SK-N-SH treated with all-trans-retinoic acid at 6 μM for 48 hours (cell line): ENCODE data around the gene BCR.

Experiments
- ATAC-seq: fragments of 200-7000 bp; cut with Tn5 transposase; 3 replicates; pipeline ENCODE4 v1.9.1; 2020; ENCODE audit warnings: mild to moderate bottlenecking, moderate library complexity
- ARNTL ChIP-seq: fragments of 450-650 bp; formaldehyde crosslinking; IDR thresholded peaks from 2 replicates; pipeline ENCODE4 v1.5.0; 2020; ENCODE audit warnings: low read depth, mild to moderate bottlenecking, moderate library complexity, borderline replicate concordance
- CSDC2 ChIP-seq: fragments of 250-450 bp; sonication (Bioruptor Pico); IDR thresholded peaks from 2 replicates; pipeline ENCODE4 v1.5.0; 2020; ENCODE audit warnings: mild to moderate bottlenecking, moderate library complexity
- ESRRG ChIP-seq: fragments of 250-450 bp; sonication (Bioruptor Pico); IDR thresholded peaks from 2 replicates; pipeline ENCODE4 v1.6.1; 2021; ENCODE audit warnings: mild to moderate bottlenecking
- GLIS3 ChIP-seq: fragments of 250-450 bp; sonication (Bioruptor Pico); IDR thresholded peaks from 2 replicates; pipeline ENCODE4 v1.5.0; 2020; ENCODE audit warnings: mild to moderate bottlenecking, moderate library complexity
- ISL1 ChIP-seq: fragments of 250-450 bp; sonication (Bioruptor Pico); IDR thresholded peaks from 2 replicates; pipeline ENCODE4 v2.1.2; 2022; ENCODE audit warnings: mild to moderate bottlenecking, moderate library complexity
- OSR1 ChIP-seq: fragments of 250-450 bp; sonication (Bioruptor Pico); IDR thresholded peaks from 2 replicates; pipeline ENCODE4 v1.8.0; 2022; ENCODE audit warnings: moderate library complexity, mild to moderate bottlenecking, inconsistent platforms
- RARB ChIP-seq: fragments of 250-450 bp; sonication (Bioruptor Pico); IDR thresholded peaks from 2 replicates; pipeline ENCODE4 v1.8.0; 2021; ENCODE audit warnings: mild to moderate bottlenecking, moderate library complexity
- SNAI2 ChIP-seq: fragments of 250-450 bp; sonication (Bioruptor Pico); IDR thresholded peaks from 2 replicates; pipeline ENCODE4 v1.5.0; 2020; ENCODE audit warnings: mild to moderate bottlenecking, moderate library complexity
- TCF4 ChIP-seq: fragments of 250-450 bp; sonication (Bioruptor Pico); IDR thresholded peaks from 2 replicates; pipeline ENCODE4 v1.8.0; 2021; ENCODE audit warnings: mild to moderate bottlenecking, moderate library complexity, borderline replicate concordance
- TOX ChIP-seq: fragments of 250-450 bp; sonication (Bioruptor Pico); IDR thresholded peaks from 2 replicates; pipeline ENCODE4 v1.8.0; 2021; ENCODE audit warnings: mild to moderate bottlenecking, moderate library complexity, borderline replicate concordance
- ZC3H10 ChIP-seq: fragments of 250-450 bp; sonication (Bioruptor Pico); IDR thresholded peaks from 2 replicates; pipeline ENCODE4 v1.5.1; 2021; ENCODE audit warnings: mild to moderate bottlenecking, moderate library complexity
- ZFP3 ChIP-seq: fragments of 250-450 bp; sonication (Bioruptor Pico); IDR thresholded peaks from 2 replicates; pipeline ENCODE4 v1.5.0; 2020; ENCODE audit warnings: mild to moderate bottlenecking, moderate library complexity
- ZFP30 ChIP-seq: fragments of 450-650 bp; formaldehyde crosslinking; IDR thresholded peaks from 2 replicates; pipeline ENCODE4 v1.5.0; 2022; ENCODE audit warnings: mild to moderate bottlenecking, moderate library complexity
- ZNF565 ChIP-seq: fragments of 450-650 bp; formaldehyde crosslinking; conservative IDR thresholded peaks from 2 replicates; pipeline ENCODE4 v1.5.0; 2020; ENCODE audit warnings: low read depth, mild to moderate bottlenecking, moderate library complexity
- ZNF70 ChIP-seq: fragments of 450-650 bp; formaldehyde crosslinking; IDR thresholded peaks from 2 replicates; pipeline ENCODE4 v1.5.0; 2020; ENCODE audit warnings: mild to moderate bottlenecking, moderate library complexity
- TF ChIP-seq, protein P1 (sequence below): fragments of 250-450 bp; sonication (Bioruptor Pico); IDR thresholded peaks from 2 replicates; pipeline ENCODE4 v1.8.0; 2021; ENCODE audit warnings: low read depth, mild to moderate bottlenecking, moderate library complexity, borderline replicate concordance
- TF ChIP-seq, protein P2 (sequence below): fragments of 250-450 bp; sonication (Bioruptor Pico); IDR thresholded peaks from 2 replicates; pipeline ENCODE4 v1.5.1; 2020; ENCODE audit warnings: low read depth, mild to moderate bottlenecking, moderate library complexity
- TF ChIP-seq, protein P3 (sequence below): fragments of 250-450 bp; sonication (Bioruptor Pico); IDR thresholded peaks from 2 replicates; pipeline ENCODE4 v1.5.0; 2020; ENCODE audit warnings: mild to moderate bottlenecking, moderate library complexity
- TF ChIP-seq, protein P4 (sequence below): fragments of 250-450 bp; sonication (Bioruptor Pico); IDR thresholded peaks from 2 replicates; pipeline ENCODE4 v1.5.1; 2021; ENCODE audit warnings: mild to moderate bottlenecking, moderate library complexity

Gene BCR

DNA sequence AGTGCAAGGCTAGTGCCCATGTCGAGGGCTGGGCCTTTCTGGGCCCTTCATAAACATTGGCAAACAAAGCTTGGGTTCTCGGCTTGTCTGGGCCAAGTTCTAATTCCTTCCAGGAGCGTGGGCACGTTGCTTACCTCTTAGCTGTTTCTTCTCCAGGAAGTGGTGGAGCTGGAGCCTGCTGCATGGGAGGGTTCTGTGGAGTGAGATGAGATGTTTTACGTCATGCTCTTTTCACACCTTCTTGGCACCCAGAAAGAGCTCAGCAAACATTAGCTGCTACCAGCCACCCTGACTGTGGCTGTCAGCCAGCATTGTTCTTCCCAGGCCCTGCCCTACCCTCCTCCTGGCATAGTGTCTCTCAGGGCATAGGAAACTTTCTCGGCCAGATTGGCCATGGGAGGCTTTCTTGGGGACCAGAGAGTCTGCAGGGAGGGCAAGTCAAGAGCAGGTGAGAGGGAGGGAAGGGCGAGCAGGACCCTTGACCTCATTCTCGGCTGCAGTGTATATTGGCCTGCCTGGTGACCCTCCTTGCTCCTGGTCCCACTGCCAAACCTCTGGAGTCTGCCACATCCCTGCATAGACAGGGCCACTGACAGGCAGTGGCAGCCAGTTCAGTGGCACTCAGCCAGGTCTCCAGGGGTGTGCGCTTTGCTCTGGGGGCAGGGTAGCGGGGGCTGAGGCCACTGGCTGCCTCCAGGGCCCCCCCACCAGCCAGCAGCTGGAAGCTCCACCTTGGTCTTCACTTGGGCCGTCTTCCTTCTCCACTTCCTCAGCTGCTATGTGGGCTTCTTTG, 98.8 kb downstream of the BCR start:
- TF ChIP-seq ISL1 (CRISPR knock-in tag) (no peak), ARNTL (CRISPR knock-in tag) (no peak), SNAI2 (CRISPR knock-in tag) (no peak), ZNF70 (CRISPR knock-in tag) (no peak), TOX (no peak), ESRRG (CRISPR knock-in tag) (no peak)
- TF ChIP-seq, protein P1, sequence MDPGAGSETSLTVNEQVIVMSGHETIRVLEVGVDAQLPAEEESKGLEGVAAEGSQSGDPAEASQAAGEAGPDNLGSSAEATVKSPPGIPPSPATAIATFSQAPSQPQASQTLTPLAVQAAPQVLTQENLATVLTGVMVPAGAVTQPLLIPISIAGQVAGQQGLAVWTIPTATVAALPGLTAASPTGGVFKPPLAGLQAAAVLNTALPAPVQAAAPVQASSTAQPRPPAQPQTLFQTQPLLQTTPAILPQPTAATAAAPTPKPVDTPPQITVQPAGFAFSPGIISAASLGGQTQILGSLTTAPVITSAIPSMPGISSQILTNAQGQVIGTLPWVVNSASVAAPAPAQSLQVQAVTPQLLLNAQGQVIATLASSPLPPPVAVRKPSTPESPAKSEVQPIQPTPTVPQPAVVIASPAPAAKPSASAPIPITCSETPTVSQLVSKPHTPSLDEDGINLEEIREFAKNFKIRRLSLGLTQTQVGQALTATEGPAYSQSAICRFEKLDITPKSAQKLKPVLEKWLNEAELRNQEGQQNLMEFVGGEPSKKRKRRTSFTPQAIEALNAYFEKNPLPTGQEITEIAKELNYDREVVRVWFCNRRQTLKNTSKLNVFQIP (CRISPR knock-in tag): no peak
- no peak for ATAC-seq

DNA sequence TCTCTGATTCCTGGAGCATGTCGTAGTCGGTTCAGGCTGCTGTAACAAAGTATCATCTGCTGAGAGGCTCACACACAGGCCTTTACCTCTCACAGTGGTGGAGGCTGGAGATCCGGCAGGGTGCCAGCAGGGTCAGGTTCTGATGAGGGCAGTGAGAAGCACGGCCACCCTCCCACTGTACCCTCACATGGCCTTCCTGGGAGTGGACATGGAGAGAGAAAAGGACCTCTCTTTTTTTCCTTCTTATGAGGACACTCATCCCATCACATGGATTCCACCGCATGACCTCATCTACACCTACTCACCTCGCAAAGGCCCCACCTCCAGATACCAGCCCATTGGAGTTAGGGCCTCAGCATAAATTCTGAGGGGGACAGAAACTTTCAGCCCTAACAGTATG, 99.5 kb downstream of the BCR start:
- TF ChIP-seq, protein P1 (CRISPR knock-in tag): no peak
- TF ChIP-seq TCF4 (CRISPR knock-in tag) (no peak), GLIS3 (CRISPR knock-in tag) (no peak), SNAI2 (CRISPR knock-in tag) (no peak), ZFP30 (CRISPR knock-in tag) (no peak), RARB (no peak), OSR1 (CRISPR knock-in tag) (no peak), ZC3H10 (CRISPR knock-in tag) (no peak), ISL1 (CRISPR knock-in tag) (no peak), CSDC2 (CRISPR knock-in tag) (no peak)
- TF ChIP-seq, protein P2, sequence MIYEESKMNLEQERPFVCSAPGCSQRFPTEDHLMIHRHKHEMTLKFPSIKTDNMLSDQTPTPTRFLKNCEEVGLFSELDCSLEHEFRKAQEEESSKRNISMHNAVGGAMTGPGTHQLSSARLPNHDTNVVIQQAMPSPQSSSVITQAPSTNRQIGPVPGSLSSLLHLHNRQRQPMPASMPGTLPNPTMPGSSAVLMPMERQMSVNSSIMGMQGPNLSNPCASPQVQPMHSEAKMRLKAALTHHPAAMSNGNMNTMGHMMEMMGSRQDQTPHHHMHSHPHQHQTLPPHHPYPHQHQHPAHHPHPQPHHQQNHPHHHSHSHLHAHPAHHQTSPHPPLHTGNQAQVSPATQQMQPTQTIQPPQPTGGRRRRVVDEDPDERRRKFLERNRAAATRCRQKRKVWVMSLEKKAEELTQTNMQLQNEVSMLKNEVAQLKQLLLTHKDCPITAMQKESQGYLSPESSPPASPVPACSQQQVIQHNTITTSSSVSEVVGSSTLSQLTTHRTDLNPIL: no peak
- TF ChIP-seq, protein P3, sequence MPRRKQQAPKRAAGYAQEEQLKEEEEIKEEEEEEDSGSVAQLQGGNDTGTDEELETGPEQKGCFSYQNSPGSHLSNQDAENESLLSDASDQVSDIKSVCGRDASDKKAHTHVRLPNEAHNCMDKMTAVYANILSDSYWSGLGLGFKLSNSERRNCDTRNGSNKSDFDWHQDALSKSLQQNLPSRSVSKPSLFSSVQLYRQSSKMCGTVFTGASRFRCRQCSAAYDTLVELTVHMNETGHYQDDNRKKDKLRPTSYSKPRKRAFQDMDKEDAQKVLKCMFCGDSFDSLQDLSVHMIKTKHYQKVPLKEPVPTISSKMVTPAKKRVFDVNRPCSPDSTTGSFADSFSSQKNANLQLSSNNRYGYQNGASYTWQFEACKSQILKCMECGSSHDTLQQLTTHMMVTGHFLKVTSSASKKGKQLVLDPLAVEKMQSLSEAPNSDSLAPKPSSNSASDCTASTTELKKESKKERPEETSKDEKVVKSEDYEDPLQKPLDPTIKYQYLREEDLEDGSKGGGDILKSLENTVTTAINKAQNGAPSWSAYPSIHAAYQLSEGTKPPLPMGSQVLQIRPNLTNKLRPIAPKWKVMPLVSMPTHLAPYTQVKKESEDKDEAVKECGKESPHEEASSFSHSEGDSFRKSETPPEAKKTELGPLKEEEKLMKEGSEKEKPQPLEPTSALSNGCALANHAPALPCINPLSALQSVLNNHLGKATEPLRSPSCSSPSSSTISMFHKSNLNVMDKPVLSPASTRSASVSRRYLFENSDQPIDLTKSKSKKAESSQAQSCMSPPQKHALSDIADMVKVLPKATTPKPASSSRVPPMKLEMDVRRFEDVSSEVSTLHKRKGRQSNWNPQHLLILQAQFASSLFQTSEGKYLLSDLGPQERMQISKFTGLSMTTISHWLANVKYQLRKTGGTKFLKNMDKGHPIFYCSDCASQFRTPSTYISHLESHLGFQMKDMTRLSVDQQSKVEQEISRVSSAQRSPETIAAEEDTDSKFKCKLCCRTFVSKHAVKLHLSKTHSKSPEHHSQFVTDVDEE: no peak
- TF ChIP-seq, protein P4, sequence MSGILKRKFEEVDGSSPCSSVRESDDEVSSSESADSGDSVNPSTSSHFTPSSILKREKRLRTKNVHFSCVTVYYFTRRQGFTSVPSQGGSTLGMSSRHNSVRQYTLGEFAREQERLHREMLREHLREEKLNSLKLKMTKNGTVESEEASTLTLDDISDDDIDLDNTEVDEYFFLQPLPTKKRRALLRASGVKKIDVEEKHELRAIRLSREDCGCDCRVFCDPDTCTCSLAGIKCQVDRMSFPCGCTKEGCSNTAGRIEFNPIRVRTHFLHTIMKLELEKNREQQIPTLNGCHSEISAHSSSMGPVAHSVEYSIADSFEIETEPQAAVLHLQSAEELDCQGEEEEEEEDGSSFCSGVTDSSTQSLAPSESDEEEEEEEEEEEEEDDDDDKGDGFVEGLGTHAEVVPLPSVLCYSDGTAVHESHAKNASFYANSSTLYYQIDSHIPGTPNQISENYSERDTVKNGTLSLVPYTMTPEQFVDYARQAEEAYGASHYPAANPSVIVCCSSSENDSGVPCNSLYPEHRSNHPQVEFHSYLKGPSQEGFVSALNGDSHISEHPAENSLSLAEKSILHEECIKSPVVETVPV (CRISPR knock-in tag): no peak
- TF ChIP-seq, all 23 proteins: peak for 0
- ATAC-seq: no peak

DNA sequence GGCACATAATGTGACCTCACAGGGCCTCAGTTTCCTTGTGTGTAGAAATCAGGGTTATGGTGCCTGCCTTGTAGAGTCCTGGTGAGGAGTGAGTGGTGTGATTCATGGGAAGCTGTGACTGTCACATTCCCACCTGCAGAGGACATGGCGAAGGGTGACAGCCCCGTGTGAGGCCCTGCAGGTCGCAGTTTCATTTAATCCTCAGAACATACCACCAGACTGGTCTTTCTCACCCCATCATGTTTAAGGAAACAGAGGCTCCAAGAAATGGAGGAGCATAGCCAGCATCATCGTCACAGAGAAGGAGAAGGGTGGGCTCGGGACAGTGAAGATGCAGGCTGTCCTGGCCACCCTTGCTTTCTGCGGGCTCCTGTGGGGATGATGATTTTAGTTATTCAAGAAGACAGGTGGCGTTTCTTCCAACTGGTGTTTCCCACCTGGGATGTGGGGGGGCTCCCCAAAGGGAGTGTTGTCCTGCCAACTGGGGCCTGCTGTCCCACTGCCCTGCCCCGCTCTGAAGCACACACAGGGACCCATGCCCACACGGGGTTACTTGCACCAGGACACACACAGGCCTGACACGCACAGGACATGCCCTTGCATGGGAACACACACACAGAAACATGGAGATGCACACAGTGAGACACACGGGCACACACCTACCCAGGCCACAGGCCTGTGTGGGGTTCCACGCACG, 100.2 kb downstream of the BCR start:
- no peak for TF ChIP-seq ZFP3
- no peak for TF ChIP-seq GLIS3 (CRISPR knock-in tag)
- no peak for TF ChIP-seq TCF4 (CRISPR knock-in tag)
- TF ChIP-seq ZNF70 (CRISPR knock-in tag): no peak
- no peak for TF ChIP-seq SNAI2 (CRISPR knock-in tag)
- no peak for TF ChIP-seq TOX
- TF ChIP-seq ZNF565 (CRISPR knock-in tag): no peak
- TF ChIP-seq, protein P2: no peak
- TF ChIP-seq OSR1 (CRISPR knock-in tag): no peak
- no peak for TF ChIP-seq ZC3H10 (CRISPR knock-in tag)
- TF ChIP-seq, protein P1 (CRISPR knock-in tag): no peak
- no peak for TF ChIP-seq RARB
- no peak for TF ChIP-seq ESRRG (CRISPR knock-in tag)
- TF ChIP-seq ARNTL (CRISPR knock-in tag): no peak
- TF ChIP-seq, protein P3: no peak
- ATAC-seq: no peak
